GM04504 (cell line): ENCODE data around the gene CSNK1G2.

ENCODE experiments used
- DNase-seq: peaks from one replicate; pipeline ENCODE4 v3.0.0-alpha.2; 2012; ENCODE audit warnings: low read depth

Gene CSNK1G2

GRCh38 chr19:1968279-1969175 lies 27.6 kb downstream of the CSNK1G2 start:
- DNase-seq, result no peak

- DNase-seq, result no peak
Measured at GRCh38 chr19:1969176-1970002, 28.4 kb downstream of the CSNK1G2 start.

- no peak for DNase-seq
Measured at GRCh38 chr19:1970003-1970805, 29.2 kb downstream of the CSNK1G2 start.

DNA sequence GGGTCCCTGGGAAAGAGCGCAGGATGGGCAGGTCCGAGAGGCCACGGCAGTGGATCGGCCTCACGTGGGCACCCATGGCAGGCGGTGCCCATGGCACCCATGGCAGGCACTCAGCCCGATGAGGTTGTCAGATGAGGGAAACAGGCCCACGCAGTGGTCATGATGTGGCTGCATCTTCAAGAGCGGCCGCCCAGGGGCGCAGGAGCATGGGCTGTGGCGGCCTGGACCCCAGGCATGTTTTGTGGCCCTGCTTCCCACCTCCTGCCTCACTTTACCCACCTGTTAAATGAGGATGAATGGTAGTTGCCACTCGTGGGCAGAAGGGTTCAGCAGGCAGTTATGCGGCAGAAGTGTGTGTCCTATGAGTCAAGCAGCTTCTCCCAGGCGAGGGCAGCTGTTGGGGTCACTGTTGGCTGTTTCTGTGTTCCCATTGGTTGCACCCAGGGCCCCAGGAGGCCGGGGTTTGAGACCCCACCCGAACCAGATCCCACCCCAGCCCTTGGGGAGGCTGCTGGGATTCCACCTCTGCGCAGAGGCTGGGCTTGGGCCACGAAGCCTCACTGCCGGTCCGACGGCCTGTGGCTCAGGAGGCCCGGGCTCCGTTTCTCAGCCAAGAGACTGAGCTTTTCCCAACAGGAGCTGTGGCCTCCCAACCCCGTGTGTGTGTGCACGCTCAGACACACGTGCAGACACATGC lies 30.0 kb downstream of the CSNK1G2 start:
- DNase-seq, result no peak

DNA sequence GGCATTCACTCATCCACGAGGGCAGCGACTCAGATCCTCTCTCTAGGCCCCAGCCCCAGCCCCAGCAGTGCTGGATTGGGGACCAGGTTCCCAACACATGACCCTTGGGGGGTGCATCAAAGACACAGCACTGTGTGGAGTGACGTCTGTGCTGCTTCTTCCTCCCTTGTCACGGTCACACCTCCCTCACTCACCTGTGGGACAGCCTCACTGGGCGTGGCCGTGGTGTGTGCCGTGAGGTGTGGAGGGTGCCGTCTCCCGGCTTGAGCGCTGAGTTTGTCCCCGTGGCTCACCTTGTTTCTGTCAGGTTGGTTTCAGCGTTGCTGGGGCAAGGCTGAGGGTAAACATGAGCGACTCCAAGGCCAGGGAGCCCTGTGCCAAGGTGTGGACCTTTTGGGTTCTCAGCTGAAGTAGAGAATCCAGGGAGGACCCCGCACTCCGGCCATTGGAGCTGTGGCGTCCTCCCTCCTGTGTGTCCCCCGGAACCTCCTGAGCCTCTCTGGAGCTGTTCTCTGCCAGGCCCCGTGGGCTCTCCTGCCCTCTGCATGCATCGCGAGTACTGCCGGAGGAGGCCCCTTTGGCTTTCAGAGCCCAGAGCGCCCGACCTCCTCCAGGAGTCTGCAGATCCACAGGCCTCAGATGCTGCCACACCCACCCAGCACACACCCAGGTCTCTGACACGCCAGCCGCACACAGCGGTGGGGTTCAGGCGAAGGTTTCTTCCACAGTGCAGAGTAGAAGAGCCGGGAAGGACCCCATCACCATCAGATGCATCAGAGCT lies 33.6 kb downstream of the CSNK1G2 start:
- no peak for DNase-seq

- no peak for DNase-seq
Measured at GRCh38 chr19:1975162-1975480, 34.1 kb downstream of the CSNK1G2 start.

DNA sequence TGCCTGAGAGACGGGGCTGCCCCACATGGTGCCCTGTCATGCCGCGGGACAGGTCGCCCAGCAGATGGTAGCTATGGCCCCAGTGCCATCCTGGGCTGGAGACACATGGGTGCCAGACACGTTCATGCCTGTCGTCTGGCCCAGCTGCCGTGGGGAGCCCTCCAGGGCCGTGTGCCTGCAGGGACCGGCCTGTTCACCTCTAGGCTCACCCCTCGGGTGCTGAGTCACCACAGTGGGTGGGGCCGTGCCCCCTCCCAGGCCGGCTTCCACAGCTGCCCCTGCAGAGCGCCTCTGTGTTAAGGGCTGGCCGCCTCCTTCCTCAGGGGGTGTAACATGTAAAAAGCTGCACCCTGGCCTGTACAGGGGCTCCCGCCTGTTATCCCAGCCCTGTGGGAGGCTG lies 36.1 kb downstream of the CSNK1G2 start:
- no peak for DNase-seq

DNA sequence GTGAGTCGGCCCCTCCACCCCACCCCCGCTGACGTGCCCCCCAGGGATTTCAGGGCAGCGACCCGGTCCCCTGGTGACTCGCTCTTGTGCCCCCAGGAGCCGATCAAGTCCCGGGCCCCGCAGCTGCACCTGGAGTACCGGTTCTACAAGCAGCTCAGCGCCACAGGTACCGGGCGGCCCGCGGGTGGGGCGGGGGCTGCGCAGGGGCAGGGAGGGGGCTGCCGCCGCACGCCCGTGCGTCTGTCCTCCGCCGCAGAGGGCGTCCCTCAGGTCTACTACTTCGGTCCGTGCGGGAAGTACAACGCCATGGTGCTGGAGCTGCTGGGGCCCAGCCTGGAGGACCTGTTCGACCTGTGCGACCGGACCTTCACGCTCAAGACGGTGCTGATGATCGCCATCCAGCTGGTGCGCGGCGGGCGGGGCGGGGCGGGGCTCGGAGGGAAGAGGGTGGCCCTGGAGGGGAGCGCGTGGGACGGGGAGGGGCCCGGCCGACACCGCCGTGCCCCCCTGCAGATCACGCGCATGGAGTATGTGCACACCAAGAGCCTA lies 37.4 kb downstream of the CSNK1G2 start:
- DNase-seq, result no peak

GRCh38 chr19:1979017-1979416 lies 38.0 kb downstream of the CSNK1G2 start:
- no peak for DNase-seq

- no peak for DNase-seq
Measured at GRCh38 chr19:1979642-1980041, 38.7 kb downstream of the CSNK1G2 start.

DNA sequence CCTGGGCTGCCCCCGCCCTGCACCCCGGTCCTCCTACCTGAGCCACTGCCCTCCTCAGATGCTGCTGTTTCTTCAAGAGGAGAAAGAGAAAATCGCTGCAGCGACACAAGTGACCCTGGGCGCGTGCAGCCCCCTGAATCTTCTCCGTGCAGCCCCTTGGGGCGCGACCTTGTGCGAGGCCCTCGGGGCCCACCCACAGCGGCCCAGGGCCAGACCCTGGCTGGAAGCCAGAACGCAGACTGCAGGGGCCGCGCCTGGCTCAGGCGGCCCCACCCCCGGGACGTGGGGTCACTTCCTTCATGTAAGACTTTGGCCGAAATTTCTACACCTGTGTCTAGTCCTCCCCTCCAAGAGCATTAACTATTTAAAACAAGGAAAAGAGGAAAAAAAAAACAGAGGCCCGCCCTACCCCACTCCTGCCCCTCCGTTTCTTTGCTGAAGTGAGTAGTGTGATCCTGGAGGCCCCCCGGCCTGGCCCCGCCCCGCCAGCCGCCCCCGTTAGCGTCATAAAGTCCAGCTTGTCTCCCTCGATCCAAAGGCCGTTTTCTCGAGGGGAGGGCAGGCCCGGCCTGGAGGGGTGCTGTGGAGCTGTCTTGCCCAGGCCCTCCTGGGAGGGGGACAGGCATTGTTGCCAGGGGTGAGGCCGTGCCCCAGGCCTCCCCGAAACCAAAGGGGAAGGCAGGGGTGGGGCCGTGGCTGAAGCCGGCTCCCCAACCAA lies 39.3 kb downstream of the CSNK1G2 start:
- no peak for DNase-seq

GRCh38 chr19:1980809-1981181 lies 39.8 kb downstream of the CSNK1G2 start:
- DNase-seq, result no peak

GRCh38 chr19:1981253-1981652 lies 40.3 kb downstream of the CSNK1G2 start:
- DNase-seq, result no peak

GRCh38 chr19:1984357-1984756 lies 43.4 kb downstream of the CSNK1G2 start:
- DNase-seq, result no peak

GRCh38 chr19:1985588-1986356 lies 44.8 kb downstream of the CSNK1G2 start:
- DNase-seq, result no peak

DNA sequence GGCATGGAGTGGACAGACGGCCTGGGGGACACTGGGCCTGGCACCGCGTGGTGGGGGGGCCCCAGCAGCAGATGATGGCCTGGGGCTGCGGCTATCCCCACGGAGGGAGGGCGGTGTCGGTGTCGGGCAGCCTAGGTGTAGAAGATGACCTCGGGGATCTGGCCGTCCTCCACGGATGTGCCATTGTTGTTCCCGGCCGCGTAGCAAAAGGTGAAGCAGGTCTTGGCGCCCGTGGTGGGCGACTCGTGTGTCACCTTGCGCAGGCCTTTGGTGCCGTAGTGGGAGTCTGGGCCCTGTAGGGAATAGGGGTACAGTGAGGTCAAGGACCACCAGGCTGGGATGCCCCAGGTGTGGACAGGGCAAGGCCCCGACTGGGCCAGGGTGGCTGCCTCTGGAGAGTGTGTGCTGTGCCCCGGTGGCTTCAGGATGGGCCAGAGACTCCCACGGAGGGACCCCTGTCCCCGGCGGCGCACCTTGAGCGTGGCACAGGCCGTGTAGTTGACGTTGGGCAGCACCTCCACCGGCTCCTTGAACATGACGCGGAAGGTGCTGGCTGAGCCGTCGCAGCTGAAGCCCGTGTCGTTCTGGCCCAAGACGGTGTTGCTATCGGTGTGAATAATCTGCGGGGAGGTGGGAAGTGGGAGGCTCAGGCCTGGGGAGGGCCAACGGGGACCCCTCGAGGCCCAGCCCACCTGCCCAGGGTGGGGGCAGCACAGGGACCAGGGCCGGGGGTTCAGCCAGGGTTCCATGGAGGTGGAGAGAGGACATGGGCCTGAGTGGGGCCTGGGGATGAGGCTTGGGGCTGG lies 45.6 kb downstream of the CSNK1G2 start:
- no peak for DNase-seq

GRCh38 chr19:1987197-1988187 lies 46.5 kb downstream of the CSNK1G2 start:
- no peak for DNase-seq
